Activated CD4-positive, alpha-beta T cell treated with anti-CD3 and anti-CD28 coated beads for 1 hour (primary cell): ENCODE results near the gene IVNS1ABP.
"Not testable (repeated sequence)": the region's sequence is repeated elsewhere in the genome, so short reads cannot be mapped to it uniquely, and the experiment has no call there.

Experiments
- DNase-seq: peaks from one replicate; pipeline ENCODE4 v3.0.0-alpha.2; 2020

The IVNS1ABP gene

GRCh38 chr1:185291652-185292051 is 25.4 kb downstream of the IVNS1ABP start:
- no peak for DNase-seq

GRCh38 chr1:185291159-185291558 is 25.9 kb downstream of the IVNS1ABP start:
- DNase-seq, result no peak

DNA sequence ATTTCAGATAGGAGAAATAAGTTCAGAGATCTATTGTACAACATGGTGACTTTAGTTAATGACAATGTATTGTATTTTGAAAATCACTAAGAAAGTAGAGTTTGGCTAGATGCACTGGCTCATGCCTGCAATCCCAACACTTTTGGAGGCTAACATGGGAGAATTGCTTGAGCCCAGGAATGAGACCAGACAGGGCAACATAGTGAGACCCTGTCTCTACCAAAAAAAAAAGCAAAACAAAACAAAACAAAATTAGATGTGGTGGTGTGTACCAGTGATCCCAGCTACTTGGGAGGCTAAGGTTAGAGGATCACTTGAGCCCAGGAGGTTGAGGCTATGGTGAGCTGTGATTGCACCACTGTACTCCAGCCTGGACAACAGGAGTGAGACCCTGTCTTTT is 27.2 kb downstream of the IVNS1ABP start:
- no peak for DNase-seq

DNA sequence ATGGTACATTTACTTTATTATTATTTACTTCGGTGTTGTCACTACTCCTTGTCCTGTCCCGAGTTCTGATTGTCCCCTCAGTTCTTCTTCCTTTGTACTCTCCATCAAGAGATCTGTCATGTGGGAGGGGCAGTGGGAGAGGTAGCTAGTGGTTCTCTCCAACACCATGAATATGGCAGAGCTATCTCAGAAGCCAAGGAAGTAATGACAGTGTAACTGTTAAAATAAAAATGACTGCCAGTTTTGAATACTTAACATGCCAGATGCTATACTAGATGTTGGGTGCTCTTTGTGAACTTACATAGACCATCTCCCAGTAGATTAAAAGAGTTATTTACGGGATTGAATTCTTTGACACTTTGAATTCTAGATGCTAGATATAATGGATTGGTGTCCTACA is 28.6 kb downstream of the IVNS1ABP start:
- no peak for DNase-seq

GRCh38 chr1:185287451-185287850 is 29.6 kb downstream of the IVNS1ABP start:
- no peak for DNase-seq

- no peak for DNase-seq
Observed at GRCh38 chr1:185284533-185285276, 32.3 kb downstream of the IVNS1ABP start.

- no peak for DNase-seq
Observed at GRCh38 chr1:185284116-185284515, 32.9 kb downstream of the IVNS1ABP start.

GRCh38 chr1:185281245-185281644 is 35.8 kb downstream of the IVNS1ABP start:
- DNase-seq, result no peak

DNA sequence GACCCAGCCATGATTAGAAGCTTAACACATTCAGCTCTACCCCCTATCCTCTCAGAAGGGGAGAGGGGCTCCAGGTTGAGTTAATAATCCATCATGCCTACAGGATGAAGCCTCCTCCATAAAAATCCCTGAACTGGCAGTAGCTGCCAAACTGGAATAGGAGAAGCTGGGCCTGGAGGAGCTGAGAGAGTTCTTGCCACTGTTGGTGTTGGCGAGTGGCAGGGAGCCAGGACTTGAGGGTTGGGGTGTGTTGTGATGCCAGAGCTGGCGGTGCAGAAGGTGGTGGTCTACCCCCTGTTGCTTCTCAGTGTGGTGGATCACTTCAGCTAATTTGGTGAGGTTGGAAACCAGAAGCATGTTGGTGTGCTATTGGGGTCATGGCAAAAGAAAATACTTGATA is 36.5 kb downstream of the IVNS1ABP start:
- no peak for DNase-seq

GRCh38 chr1:185279571-185279970 is 37.5 kb downstream of the IVNS1ABP start:
- no peak for DNase-seq

- no peak for DNase-seq
Observed at GRCh38 chr1:185271921-185272320, 45.1 kb downstream of the IVNS1ABP start.

GRCh38 chr1:185268352-185268751 is 48.7 kb downstream of the IVNS1ABP start:
- no peak for DNase-seq

GRCh38 chr1:185267701-185268100 is 49.3 kb downstream of the IVNS1ABP start:
- no peak for DNase-seq

GRCh38 chr1:185267301-185267700 is 49.7 kb downstream of the IVNS1ABP start:
- DNase-seq, result no peak

DNA sequence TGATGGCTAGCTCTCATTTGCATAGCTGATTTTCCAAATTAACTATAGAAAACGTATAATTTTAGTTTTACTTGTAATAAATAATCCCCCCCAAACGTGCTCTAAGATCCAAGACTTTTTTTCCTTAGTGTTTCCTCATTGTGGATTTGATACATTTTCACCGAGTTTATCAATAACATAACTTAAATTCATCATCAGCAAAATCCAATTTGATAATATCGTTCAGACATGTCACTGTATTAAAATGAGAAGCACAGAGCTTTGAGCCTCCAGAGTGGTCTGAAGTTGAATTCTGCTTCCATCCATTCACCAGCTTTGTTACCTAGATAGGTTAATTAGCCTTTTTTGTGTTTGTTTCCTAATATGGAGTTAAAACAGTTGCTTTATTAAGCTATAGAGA is 51.7 kb downstream of the IVNS1ABP start:
- no peak for DNase-seq

DNA sequence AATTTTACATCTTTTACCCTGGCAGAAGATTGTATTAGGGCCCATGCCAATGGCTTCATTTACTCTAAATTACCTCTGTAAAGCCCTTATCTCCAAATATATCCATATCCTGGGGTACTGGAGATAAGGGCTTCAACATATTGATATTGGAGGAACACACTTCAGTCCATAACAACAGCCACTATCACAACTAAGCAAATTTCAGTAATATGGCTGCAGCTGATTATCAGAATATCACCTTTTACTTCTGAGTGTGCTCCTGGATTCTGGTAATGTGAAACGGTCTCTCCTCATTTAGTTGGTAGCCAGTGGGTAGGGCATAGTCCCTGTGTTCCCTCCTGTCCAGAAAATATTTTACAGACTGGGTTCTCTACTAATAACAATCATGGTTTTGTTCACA is 53.3 kb downstream of the IVNS1ABP start:
- no peak for DNase-seq

- no peak for DNase-seq
Observed at GRCh38 chr1:185263292-185263691, 53.8 kb downstream of the IVNS1ABP start.

- no peak for DNase-seq
Observed at GRCh38 chr1:185262151-185262550, 54.9 kb downstream of the IVNS1ABP start.

GRCh38 chr1:185260611-185261010 is 56.4 kb downstream of the IVNS1ABP start:
- DNase-seq, result no peak

GRCh38 chr1:185258676-185259075 is 58.4 kb downstream of the IVNS1ABP start:
- no peak for DNase-seq

GRCh38 chr1:185257950-185258208 is 59.2 kb downstream of the IVNS1ABP start:
- no peak for DNase-seq

DNA sequence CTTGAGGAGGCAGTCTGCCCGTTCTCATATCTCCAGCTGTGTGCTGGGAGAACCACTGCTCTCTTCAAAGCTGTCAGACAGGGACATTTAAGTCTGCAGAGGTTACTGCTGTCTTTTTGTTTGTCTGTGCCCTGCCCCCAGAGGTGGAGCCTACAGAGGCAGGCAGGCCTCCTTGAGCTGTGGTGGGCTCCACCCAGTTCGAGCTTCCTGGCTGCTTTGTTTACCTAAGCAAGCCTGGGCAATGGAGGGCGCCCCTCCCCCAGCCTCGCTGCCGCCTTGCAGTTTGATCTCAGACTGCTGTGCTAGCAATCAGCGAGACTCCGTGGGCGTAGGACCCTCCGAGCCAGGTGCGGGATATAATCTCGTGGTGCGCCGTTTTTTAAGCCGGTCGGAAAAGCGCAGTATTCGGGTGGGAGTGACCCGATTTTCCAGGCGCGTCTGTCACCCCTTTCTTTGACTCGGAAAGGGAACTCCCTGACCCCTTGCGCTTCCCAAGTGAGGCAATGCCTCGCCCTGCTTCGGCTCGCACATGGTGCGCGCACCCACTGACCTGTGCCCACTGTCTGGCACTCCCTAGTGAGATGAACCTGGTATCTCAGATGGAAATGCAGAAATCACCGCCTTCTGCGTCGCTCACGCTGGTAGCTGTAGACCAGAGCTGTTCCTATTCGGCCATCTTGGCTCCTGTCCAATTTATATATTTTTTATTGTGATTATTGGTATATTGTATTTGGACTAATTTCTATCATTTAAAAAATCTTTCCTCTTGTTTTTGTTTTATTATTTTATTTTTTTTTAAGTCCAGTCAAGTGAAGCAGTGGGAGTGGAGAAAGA is 59.7 kb downstream of the IVNS1ABP start:
- not testable (repeated sequence) for DNase-seq

DNA sequence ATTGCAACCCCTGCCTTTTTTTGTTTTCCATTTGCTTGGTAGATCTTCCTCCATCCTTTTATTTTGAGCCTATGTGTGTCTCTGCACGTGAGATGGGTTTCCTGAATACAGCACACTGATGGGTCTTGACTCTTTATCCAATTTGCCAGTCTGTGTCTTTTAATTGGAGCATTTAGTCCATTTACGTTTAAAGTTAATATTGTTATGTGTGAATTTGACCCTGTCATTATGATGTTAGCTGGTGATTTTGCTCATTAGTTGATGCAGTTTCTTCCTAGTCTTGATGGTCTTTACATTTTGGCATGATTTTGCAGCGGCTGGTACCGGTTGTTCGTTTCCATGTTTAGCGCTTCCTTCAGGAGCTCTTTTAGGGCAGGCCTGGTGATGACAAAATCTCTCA is 61.4 kb downstream of the IVNS1ABP start:
- not testable (repeated sequence) for DNase-seq

- DNase-seq, result not testable (repeated sequence)
Observed at GRCh38 chr1:185252404-185252803, 64.6 kb downstream of the IVNS1ABP start.

DNA sequence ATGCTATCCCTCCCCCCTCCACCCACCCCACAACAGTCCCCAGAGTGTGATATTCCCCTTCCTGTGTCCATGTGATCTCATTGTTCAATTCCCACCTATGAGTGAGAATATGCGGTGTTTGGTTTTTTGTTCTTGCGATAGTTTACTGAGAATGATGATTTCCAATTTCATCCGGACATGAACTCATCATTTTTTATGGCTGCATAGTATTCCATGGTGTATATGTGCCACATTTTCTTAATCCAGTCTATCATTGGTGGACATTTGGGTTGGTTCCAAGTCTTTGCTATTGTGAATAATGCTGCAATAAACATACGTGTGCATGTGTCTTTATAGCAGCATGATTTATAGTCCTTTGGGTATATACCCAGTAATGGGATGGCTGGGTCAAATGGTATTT is 65.1 kb downstream of the IVNS1ABP start:
- not testable (repeated sequence) for DNase-seq
